WI38 (cell line): ENCODE measurements around the gene STIM1.

ENCODE experiments used
- H3K4me3 ChIP-seq: 2 replicates; pipeline ENCODE4 v1.5.1; 2011; ENCODE audit warnings: low read depth, mild to moderate bottlenecking, control low read depth, low read length
- TF ChIP-seq, protein P1 (sequence below): IDR thresholded peaks from 2 replicates; pipeline ENCODE4 v1.5.1; 2012; ENCODE audit warnings: low read depth, mild to moderate bottlenecking, control low read depth, low read length

Gene STIM1

GRCh38 chr11:3837793-3838192, 17.7 kb upstream of the STIM1 start:
- no peak overlapping the region for H3K4me3 ChIP-seq

GRCh38 chr11:3838504-3838903, 17.0 kb upstream of the STIM1 start:
- H3K4me3 ChIP-seq = no peak overlapping the region
- TF ChIP-seq, protein P1, sequence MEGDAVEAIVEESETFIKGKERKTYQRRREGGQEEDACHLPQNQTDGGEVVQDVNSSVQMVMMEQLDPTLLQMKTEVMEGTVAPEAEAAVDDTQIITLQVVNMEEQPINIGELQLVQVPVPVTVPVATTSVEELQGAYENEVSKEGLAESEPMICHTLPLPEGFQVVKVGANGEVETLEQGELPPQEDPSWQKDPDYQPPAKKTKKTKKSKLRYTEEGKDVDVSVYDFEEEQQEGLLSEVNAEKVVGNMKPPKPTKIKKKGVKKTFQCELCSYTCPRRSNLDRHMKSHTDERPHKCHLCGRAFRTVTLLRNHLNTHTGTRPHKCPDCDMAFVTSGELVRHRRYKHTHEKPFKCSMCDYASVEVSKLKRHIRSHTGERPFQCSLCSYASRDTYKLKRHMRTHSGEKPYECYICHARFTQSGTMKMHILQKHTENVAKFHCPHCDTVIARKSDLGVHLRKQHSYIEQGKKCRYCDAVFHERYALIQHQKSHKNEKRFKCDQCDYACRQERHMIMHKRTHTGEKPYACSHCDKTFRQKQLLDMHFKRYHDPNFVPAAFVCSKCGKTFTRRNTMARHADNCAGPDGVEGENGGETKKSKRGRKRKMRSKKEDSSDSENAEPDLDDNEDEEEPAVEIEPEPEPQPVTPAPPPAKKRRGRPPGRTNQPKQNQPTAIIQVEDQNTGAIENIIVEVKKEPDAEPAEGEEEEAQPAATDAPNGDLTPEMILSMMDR = no peak

More at GRCh38 chr11:3837793-3838192, 17.7 kb upstream of the STIM1 start:
- TF ChIP-seq, protein P1 = no peak

GRCh38 chr11:3840004-3840869, 15.2 kb upstream of the STIM1 start:
- TF ChIP-seq, protein P1 = no peak
- peak overlapping the region; percentile 85 for H3K4me3 ChIP-seq

- peak within 1 kb of the TSS; percentile 85 for H3K4me3 ChIP-seq
- TF ChIP-seq, protein P1 = no peak
These were observed 14.5 kb upstream of the STIM1 start, which contains the start of gene RHOG for GRCh38 chr11:3840870-3841425. Gene RHOG, minus strand, starts transcription at chr11:3840959. Its CDS starts 12,821 bp downstream, at chr11:3828138.

DNA sequence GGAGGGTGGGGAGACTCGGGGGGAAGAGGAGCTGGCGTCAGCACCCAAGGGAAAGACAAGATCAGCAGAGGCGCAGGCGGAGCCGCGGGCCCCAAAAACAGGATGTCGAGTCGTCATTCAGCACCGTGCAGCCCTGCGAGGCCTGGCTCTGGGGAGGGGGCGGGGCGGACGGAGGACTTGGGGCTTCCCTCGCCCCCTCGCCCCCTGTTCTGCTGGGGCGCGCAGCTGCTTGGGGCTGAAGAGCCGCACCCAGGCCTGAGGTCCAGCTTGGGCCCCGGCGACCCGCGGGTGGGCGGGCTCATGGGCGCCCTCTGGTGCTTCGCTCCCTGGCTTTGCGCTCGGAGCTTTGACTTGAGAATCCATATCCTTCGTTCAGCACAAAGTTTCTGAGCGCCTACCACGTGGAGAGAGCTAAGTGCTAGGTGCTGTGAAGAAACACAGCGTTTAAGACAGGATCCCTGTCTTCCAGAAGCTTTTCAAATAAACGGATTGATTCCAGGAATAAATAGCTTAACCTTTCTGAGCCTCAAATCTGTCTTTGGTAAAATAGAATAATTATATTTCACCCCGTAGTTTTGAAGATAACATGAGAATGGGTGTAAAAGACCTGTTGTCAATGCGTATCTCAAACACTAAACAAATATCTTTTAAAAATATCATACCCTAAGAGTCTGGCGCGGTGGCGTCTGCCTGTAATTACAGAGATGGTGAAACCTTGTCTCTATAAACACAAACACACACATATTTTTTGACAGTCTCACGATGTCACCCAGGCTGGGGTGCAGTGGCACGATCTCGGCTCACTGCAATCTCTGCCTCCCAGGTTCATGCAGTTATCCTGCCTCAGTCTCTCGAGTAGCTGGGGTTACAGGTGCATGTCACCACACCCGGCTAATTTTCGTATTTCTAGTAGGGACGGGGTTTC, 13.8 kb upstream of the STIM1 start:
- TF ChIP-seq, protein P1 = peak; percentile 79
- H3K4me3 ChIP-seq = peak overlapping the region; percentile 85

- no peak overlapping the region for H3K4me3 ChIP-seq
- TF ChIP-seq, protein P1 = no peak
These were observed 12.1 kb upstream of the STIM1 start for GRCh38 chr11:3843326-3843725.
